Endothelial cell of coronary artery (primary cell): ENCODE measurements around the gene LIME1. TPM values are rescaled to one million over a fixed set of nuclear protein-coding genes. Genes with fewer than 3 reads are reported as not detected.

Source experiments
- total RNA-seq: library from RNA; depleted of rRNA; stranded (reverse); fragments of >200 nt; gene quantifications from 2 replicates; pipeline ENCODE4 v1.2.3, GENCODE V29; 2014

LIME1 gene
- 2.2 and 4.3 TPM in 2 replicates for total RNA-seq

GRCh38 chr20:63735859-63736718 lies at the start of gene LIME1:
Gene LIME1, plus strand, starts transcription at chr20:63736664. Its CDS starts 886 bp downstream, at chr20:63737550.

GRCh38 chr20:63696628-63697356 lies 39.7 kb upstream of the LIME1 start, which contains the start of gene TNFRSF6B:
Gene TNFRSF6B, plus strand, starts transcription at chr20:63696652. Its CDS starts 116 bp downstream, at chr20:63696768.

GRCh38 chr20:63707558-63708300 lies 28.7 kb upstream of the LIME1 start, which contains the start of the genes ARFRP1 and ZGPAT:
Gene ARFRP1, minus strand, starts transcription at chr20:63707976. Its CDS starts 885 bp downstream, at chr20:63707091.
Gene ZGPAT, plus strand, starts transcription at chr20:63708039. Its CDS starts 542 bp downstream, at chr20:63708581.

GRCh38 chr20:63739130-63740069 lies 2.9 kb downstream of the LIME1 start, which contains the start of gene SLC2A4RG:
Gene SLC2A4RG, plus strand, starts transcription at chr20:63739776. Its CDS starts 137 bp downstream, at chr20:63739913.

Other genes with a start within 250 kb of the LIME1 start
- gene EEF1A2, start 237.6 kb upstream of the LIME1 start, total RNA-seq, result 1.0 and 2.0 TPM in 2 replicates
- 12.1 and 14.5 TPM in 2 replicates for gene PPDPF, start 215.9 kb upstream of the LIME1 start, total RNA-seq
- gene PTK6, start 199.3 kb upstream of the LIME1 start, total RNA-seq, result under 0.01 TPM in 2 replicates
- gene SRMS, start 188.9 kb upstream of the LIME1 start, total RNA-seq, result not detected in 2 replicates
- gene FNDC11, start 182.5 kb upstream of the LIME1 start, total RNA-seq, result 0.63 and 0.94 TPM in 2 replicates
- gene HELZ2, start 162.4 kb upstream of the LIME1 start, total RNA-seq, result 31.0 and 44.7 TPM in 2 replicates
- gene GMEB2, start 109.6 kb upstream of the LIME1 start, total RNA-seq, result 8.5 and 9.3 TPM in 2 replicates
- gene STMN3, start 83.2 kb upstream of the LIME1 start, total RNA-seq, result 2.7 and 3.4 TPM in 2 replicates
- gene RTEL1, start 78.4 kb upstream of the LIME1 start, total RNA-seq, result 10.0 and 13.1 TPM in 2 replicates
- gene TNFRSF6B, start 40.0 kb upstream of the LIME1 start, total RNA-seq, result 10.2 and 60.2 TPM in 2 replicates
- gene ARFRP1, start 28.7 kb upstream of the LIME1 start, total RNA-seq, result 39.6 and 54.9 TPM in 2 replicates
- 17.9 and 21.7 TPM in 2 replicates for gene ZGPAT, start 28.6 kb upstream of the LIME1 start, total RNA-seq
- gene SLC2A4RG, start 3.1 kb downstream of the LIME1 start, total RNA-seq, result 12.4 and 12.5 TPM in 2 replicates
- 7.8 and 12.8 TPM in 2 replicates for gene ZBTB46, start 94.6 kb downstream of the LIME1 start, total RNA-seq
- not detected in 2 replicates for gene ABHD16B, start 124.8 kb downstream of the LIME1 start, total RNA-seq
- 101 and 131 TPM in 2 replicates for gene TPD52L2, start 128.6 kb downstream of the LIME1 start, total RNA-seq
- gene DNAJC5, start 158.5 kb downstream of the LIME1 start, total RNA-seq, result 82.5 and 84.7 TPM in 2 replicates
- gene UCKL1, start 219.8 kb downstream of the LIME1 start, total RNA-seq, result 25.3 and 29.2 TPM in 2 replicates
- gene ZNF512B, start 233.3 kb downstream of the LIME1 start, total RNA-seq, result 9.9 and 10.3 TPM in 2 replicates
- 1.8 and 2.2 TPM in 2 replicates for gene SAMD10, start 243.0 kb downstream of the LIME1 start, total RNA-seq
- 76.2 and 81.9 TPM in 2 replicates for gene PRPF6, start 244.5 kb downstream of the LIME1 start, total RNA-seq